GM12801 (cell line): Measurements from ENCODE around the gene SRRM4.

ENCODE experiments used
- CTCF ChIP-seq: IDR thresholded peaks from one replicate; pipeline ENCODE4 v1.5.1; 2011; ENCODE audit warnings: control low read depth; ENCODE audit not compliant: insufficient read length; ENCODE audit errors: extremely low read depth

Gene SRRM4

GRCh38 chr12:119113496-119113986, 132.2 kb downstream of the SRRM4 start:
- TF ChIP-seq CTCF = no peak

GRCh38 chr12:119114294-119114693, 133.0 kb downstream of the SRRM4 start:
- no peak for TF ChIP-seq CTCF

- no peak for TF ChIP-seq CTCF
Observed at GRCh38 chr12:119115296-119115905, 134.1 kb downstream of the SRRM4 start.

- TF ChIP-seq CTCF = no peak
Observed at GRCh38 chr12:119117936-119118335, 136.6 kb downstream of the SRRM4 start.

- TF ChIP-seq CTCF = no peak
Observed at GRCh38 chr12:119118625-119119024, 137.3 kb downstream of the SRRM4 start.

- no peak for TF ChIP-seq CTCF
Observed at GRCh38 chr12:119122047-119122446, 140.7 kb downstream of the SRRM4 start.

- TF ChIP-seq CTCF = no peak
Observed at GRCh38 chr12:119122751-119123150, 141.4 kb downstream of the SRRM4 start.
